Fibroblast of the conjunctiva (primary cell): Measurements from ENCODE around the gene PRKAG2.
A peak's percentile ranks its signal among the peaks of the same experiment; 100 is the strongest.

Experiments
- DNase-seq: peaks from one replicate; pipeline ENCODE4 v3.0.0-alpha.2; 2010; ENCODE audit warnings: low read depth

Gene PRKAG2

DNA sequence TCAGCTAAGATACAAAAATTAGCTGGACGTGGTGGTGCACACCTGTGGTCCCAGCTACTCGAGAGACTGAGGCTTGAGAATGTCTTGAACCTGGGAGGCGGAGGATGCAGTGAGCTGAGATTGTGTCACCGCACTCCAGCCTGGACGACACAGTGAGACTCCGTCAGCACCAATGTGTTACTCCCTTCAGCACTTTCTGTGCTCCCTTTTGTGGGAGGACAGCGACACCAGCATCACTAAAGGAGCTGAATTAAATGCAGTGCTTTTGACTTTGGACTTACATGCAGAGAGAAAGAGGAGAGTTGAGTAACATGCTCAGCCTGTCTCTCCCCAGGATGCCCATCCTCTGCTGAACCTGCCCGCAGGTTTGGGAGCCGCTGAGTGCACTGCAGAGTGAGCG is 265.0 kb downstream of the PRKAG2 start:
- no peak for DNase-seq

DNA sequence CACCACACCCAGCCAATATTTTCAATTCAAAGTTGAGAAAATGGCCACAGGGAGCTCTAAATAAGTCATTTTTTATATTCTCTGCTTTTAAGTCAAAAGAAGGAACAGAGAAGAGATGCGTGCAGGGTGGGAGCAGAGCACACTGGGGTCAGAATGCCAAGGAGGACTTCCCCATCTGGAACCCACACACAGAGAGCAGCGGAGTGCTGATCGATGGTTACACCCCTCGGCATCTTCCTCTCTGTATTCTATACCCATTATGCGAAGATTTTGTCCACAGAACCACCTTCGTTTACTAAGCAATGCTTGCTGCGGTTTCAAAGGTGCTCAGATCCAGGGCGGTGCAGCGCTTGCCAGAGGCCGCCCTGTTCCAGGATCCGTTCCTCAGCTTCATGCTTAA is 265.9 kb downstream of the PRKAG2 start:
- no peak for DNase-seq

DNA sequence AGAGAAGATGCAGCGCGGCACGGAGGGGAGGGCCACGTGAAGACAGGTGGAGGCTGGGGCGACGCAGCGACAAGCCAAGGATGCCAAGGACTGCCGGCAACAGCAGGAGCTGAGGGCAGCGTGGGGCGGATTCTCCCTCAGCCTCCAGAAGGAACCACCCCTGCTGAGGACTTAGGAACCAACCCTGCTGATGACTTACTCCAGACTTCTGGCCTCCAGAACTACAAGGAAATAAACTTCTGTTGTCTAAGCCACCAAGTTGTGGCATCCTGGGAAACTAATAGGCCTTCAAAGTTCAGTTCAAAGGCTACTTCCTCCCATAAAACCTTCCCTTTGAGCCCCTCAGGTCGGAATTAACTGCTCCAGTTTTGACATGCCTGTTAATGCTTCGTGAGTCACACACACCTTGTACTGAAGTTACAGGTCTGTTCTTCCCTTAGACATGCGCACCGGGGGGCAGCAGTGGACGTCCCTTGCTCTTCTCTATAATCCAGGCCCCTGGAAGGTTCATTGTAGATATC is 268.8 kb downstream of the PRKAG2 start:
- no peak for DNase-seq

DNA sequence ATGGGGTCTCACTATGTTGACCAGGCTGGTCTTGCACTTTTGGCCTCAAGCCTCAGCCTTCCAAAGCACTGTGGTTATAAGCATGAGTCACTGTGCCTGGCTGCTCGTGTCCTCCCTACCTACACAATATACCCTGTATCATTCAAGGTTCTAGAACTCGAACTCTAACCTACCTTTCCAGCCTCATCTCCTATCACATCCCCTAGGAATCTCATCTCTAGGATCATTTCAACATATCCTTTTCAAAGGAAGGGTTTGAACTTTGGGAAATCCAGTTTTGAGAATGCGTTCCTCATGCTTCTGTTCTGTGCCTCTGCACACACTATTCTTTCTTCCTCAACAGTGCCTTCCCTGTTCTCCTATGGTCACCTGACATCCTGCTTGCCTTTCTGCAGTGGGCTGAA is 269.4 kb downstream of the PRKAG2 start:
- no peak for DNase-seq

DNA sequence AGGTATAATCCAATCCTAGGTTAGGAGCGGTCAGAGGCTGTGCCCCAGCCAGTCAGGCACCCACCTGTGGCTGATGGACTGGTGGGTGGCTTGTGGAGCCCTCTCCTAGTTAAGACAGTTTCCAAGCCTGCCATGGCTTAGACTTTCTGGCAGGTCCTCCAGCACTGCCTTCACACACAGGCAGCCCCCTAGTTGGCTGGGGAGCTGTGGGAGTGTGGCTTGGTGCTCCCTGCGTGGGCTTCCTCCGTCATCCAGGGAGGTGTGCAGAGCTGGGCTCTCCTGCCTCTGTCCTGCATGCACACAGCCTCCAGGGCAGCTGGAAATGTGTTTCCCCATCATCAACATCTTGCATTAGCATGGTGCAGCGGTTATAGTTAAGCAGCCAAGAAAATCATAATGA is 273.0 kb downstream of the PRKAG2 start:
- no peak for DNase-seq

DNA sequence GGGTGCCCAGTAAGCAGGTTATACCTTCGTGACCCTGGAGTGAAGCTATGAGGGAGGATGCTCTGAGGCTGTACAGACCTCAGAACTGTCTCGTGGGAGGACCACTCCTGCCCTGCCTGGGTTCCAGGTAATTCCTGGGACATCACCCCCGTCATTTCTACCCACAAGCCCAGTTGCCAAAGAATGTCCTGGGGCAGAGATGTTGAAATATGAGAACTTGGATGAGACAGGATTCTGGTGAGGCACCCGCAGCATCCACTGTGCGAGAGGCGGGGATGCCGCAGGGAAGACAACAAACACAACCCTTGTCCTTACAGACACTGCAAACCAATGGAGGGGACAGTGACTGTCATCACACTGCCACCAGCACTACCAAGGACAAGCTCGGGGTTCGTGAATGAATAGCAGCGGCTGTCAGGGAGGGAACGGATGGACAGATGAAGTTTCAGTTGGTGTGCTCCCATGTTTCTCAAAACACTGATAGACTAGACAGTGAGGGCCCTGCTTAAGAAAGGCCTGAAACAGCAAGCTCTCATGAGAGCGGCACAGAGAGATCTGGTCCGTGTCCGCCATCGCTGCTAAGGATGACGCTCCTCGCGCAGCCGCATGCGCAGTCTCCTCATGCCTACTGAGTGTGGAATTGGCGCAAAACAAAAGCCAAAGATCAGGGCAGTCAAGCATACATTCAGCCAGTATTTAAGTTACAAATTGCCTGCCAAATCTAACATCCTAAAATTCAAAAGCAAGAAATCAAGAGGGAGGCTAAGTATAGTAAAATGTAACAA is 275.2 kb downstream of the PRKAG2 start:
- no peak for DNase-seq

DNA sequence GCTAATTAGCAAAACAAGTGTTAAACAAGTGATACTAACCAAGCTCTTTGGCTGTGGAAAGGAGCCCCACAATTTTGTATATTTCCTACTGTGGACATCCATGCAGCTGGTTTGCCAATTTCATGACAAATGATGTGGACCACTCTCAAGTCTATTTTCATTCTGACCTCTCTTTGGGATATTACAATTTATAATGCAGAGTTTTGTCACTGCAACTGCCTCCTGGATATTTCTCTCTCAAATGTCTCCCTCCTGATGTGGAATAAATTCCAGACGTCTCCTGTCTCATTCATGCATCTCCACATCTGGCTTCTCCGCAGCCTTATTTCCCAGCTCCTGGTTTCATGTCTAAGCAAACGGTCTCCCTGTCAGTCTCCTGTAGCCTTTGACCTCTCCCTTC is 276.6 kb downstream of the PRKAG2 start:
- no peak for DNase-seq

DNA sequence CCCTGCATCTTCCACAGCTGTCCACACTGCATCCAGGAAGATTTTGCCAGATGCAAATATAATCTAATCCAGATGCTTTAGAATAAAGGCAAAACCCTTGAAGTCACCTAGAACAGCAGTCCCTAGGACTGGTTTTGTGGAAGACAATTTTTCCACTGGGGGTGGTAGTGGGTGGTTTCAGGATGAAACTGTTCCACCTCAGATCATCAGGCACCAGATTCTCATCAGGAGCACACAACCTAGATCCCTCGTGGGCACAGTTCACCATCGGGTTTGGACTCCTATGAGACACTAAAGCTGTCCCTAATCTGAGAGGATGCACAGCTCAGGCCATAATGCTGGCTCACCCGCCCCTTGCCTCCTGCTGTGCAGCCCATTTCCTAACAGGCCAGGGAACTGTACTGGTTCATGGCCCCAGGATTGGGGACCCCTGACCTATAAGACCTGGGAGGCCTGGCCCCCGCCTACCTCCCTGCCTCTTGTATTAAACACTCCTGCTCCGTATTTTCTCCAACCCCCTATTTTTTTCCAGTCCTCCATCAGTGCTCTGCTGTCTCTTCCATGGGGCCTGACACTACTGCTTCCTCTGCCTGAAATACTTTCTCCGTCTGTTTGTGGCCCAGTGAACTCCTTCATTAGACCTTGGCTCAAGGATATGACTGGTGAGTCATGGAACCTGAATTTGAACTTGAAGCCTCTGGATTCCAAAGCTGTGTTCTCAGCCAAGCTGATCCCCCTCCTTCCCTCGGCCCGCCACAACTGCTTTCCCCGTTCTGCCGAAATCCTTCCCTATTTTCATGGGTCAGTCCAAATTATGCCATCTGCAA is 277.3 kb downstream of the PRKAG2 start:
- peak; percentile 82 for DNase-seq

DNA sequence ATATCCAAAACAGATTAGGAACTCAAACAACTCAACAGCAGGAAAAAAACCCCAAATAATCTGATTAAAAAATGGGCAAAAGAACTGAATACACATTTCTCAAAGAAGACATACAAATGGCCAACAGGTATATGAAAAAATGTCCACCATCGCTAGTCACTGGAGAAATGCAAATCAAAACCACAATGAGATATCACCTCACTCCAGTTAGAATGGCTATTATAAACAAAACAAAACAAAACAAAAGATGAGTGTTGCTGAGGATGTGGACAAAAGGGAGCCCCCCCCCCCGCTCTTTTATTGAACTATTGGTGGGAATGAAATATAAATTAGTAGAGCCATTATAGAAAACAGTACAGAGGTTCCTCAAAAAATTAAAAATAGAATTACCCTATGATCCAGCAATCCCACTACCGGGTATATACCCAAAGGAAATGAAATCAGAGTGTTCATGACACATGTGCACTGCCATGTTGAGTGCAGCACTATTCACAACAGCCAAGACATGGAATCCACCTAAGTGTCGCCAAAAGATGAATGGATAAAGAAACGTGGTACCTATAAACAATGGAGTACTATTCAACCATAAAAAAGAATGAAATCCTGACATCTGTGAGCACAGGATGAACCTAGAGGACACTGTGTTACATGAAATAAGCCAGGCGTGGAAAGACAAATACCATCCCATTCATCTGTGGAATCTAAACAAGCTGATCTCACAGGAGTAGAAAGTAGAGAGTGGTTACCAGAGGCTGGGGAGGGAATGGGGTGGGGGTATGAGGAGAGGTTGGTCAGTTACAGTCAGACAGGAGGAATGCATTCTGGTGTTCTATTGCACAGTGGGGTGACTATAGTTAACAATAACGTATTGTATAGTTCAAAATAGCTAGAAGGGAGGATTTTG is 279.1 kb downstream of the PRKAG2 start:
- peak; percentile 60 for DNase-seq

DNA sequence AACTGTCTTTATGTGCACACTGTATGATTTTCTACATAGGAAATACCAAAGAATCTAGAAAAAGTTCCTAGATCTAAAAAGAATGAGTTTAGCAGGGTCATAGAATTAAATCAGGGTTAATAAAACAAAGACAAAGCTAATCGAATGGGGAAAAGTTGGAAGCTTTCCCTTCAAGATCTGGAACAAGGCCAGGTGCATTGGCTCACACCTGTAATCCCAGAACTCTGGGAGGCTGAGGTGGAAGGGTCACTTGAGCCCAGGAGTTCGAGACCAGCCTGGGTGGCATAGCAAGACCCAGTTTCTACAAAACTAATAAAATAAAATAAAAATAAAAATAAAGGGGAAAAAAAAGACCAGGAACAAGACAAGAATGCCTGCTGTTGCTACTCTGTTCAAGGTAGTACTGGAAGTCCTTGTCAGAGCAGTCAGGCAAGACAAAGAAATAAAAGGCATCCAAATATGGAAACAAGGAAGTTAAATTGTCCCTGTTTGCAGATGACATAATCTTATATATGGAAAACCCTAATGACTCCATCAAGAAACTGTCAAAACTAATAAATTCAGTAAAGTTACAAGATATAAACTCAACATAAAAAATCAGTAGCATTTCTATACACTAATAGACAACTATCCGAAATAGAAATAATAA is 281.1 kb downstream of the PRKAG2 start:
- no peak for DNase-seq

DNA sequence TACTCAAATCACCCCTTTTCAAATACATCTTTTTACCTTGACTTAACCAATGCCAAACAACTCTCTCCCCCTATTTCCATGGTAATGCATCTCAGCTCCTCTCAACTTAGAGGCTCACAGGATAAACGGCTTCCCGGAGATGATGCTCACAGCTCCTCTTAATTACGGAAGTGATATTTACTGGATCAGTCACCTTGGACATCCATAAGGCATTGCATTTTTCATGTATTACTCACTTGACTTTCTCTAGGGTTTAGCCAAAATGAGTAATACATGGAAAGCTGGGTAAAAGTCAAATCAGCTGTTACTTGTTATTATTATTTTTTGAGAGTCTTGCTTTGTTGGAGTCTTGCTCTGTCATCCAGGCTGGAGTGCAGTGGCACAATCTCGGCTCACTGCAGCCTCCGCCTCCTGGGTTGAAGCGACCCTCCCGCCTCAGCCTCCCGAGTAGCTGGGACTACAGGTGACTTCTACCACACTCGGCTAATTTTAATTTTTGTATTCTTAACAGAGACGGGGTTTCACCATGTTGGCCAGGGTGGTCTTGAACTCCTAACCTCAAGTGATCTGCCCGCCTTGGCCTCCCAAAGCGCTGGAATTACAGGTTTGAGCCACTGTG is 283.9 kb downstream of the PRKAG2 start:
- peak; percentile 85 for DNase-seq

DNA sequence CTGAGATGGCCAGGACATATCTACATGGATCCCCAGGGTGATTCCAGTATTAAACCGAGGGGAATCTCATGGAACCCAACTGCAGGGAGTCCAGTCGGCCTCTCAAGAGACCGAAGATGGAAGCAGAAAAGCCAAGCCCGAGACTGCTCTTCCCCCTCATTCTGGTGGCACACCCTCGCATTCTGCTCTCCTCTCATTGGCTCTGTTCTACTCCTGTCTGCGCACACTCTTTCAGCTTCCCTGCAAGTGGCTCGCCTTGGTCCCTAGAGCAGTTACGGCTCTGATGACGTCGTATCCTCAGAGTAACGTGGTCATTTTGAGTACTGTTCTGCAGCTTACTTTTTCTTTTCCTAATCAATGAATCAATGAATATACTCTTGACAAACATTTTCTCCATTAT is 284.6 kb downstream of the PRKAG2 start:
- no peak for DNase-seq

DNA sequence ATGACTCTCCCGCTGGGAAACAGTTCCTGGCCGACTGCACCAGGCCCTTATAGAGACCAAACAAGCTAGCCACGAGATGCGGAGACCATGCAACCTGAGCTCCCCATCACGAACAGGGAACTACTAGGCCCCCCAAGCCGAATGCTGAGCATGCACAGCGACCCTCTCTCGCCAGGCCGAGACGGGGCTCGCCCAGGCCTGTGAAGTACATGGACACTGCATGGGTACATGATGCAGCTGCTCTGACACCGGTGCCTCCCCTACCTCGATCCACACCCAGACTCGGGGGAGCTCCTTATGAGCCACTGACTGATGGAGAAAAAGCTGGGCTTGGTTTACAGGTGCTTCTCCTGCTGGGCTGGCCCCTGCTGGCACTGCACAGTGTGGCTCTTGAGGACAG is 285.0 kb downstream of the PRKAG2 start:
- no peak for DNase-seq

DNA sequence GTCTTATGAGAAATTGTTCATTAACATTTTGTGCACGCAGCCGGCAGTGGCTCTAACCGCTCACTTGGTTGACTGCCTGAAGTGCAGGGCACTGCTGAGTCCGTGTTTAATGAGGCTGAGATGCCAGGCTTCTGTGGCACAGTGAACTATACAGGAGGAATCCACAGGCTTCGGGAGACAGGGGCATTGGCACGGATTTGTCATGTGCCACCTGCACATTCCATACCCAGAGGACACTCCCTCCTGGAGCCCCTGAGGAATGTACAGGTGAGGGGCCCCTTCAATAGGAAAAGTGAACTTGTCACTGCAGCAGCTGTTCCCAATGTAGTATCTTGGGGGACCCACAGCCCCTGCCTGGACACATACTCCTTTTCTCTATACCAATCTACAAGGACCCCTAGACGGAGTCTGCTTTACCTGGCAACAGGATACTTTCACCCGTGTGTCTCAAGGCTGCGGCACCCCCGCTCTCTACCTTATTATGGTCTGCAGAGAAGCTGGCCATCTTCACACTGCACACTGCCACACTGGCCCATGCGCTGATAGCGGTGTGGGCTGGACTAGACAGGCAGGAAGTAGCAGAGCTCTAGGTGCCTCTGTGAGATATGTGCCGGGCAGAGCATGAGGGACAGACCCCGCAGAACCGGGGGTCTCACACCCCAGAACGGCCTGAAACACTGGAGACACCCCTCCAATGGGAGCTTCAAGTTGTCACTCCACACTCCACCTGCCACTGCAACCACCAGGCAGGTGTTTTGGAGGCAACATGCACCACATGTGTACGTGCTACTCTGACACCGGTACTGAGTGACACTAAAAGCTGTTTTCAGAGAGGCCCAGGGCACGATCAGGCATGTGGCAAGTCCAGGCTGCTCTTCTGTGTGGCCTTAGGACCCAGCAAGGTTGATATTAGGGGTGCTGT is 285.8 kb downstream of the PRKAG2 start:
- DNase-seq: no peak

DNA sequence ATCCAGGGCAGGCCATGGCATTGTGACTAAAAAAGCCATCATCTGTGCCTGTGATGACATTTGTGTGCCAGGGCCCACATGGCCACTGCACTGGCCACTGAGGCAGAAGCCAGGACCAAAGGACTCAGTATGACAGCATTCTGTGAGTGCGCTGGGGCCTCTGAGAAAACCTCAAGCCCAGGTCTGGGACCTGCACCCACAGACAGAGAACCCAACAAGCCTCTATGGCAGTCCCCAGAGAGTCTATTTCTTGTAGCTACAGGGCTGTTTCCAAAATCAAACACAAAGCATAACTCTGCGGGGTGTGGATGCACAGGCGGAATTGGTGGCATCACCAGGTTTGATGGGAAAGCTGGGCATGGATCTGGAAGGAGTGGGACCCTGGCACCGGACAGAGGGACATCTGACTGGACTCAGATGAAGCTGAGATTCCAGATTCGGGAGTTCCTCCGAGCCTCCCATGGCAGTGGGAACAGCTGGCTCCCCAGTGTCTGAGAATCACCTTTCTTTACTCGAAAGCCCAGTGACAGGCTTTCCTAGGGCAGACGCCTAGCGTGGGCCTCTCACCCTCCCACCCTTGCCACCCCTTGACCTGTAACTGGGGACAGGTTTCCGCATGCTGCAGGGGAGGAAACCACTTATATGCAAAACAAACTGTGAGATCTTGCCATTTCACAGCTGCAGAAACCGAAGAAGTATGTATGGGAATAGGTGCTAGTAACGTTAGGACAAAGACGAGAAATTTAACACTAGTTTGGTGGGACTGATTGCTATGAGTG is 286.7 kb downstream of the PRKAG2 start:
- DNase-seq: no peak

DNA sequence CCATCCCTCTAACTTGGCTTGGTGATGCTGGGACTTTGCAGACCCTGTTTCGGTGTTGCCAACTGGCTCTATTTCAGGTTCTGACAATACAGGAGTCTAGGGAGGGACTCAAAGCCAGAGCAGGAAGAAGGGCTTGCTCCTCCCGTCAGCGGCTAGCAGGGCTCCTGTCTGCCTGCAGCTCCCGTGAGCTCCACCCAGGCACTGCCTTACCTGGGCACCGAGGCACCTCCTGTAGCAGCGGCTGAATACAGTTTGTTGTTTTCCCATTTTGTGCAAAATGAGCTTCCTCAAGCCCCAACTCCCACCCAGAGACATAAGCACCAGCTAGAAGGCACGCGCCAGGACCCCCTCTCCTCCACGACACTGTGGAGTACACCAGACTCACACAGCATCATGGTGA is 287.9 kb downstream of the PRKAG2 start:
- no peak for DNase-seq

DNA sequence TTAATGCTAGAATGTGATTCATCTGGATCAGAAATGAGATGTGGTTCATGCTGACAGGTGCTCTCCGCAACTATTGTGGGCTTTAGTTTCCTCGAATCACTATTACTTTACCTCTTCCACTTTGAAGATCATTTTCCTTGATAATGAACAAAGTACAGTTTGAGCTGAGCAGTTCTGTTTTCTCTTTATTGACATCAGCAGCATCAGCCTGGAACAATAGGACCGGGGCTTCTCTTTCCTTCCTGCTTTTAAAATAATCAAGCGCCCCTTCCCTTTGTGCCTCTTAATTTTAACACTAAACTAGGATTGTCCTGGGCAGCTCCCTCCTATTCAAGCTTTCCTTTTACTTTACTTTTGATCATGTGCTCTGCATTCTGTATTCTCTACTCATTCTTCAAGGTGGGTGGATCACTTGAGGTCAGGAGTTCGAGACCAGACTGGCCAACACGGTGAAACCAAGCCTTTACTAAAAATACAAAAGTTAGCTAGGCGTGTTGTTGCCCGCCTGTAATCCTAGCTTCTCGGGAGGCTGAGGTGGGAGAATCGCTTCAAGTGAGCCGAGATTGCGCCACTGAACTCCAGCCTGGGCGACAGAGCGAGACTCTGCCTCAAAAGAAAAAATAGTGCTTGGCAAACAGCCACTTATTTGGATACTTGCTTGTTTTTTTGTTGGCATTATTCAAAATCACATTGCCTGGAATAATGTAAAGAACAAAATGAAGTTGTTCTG is 290.2 kb downstream of the PRKAG2 start:
- DNase-seq: no peak

DNA sequence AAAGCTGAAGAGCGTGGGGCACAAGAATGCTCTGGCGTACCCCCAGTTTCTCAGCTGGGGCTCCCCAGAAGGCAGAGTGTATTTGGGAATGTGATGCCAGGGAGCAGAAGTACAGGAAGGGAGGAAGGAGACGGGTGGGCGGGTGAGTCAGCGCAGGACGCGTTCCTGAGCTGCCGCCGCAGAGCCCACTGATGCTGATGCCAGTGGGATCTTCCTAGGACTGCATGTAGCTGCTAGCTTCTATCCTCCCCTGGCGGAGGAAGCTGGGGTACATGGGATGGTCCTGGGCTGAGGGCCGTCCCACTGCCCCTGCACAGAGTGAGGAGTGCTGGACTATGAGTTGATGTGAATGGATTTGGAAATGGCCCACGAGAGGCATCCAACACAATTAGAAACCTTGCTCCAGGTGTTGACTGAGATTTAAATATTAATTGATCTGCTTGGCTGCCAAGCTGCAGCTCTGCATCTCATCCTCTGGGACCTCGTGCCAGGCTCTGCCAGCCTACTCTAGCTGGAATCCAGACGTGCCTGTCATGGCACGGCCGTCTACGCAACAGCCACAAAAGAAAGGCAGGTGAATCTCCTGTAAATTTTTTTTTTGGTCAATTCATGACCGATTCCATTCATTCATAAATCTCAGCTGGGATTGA is 291.0 kb downstream of the PRKAG2 start:
- no peak for DNase-seq
